SK-N-SH (cell line): ENCODE data around the gene WRAP73.

Source experiments
- CTCF ChIP-seq: fragments of 200-600 bp; sonication (generic); IDR thresholded peaks from 2 replicates; pipeline ENCODE4 v1.6.1; 2017; ENCODE audit warnings: antibody characterized with exemption, mild to moderate bottlenecking, moderate library complexity
- GABPA ChIP-seq: IDR thresholded peaks from 2 replicates; pipeline ENCODE4 v1.4.0; 2012; ENCODE audit warnings: low read depth, mild to moderate bottlenecking
- MAX ChIP-seq: IDR thresholded peaks from 2 replicates; pipeline ENCODE4 v1.4.0; 2012; ENCODE audit warnings: low read depth
- NRF1 ChIP-seq: IDR thresholded peaks from 2 replicates; pipeline ENCODE4 v1.6.1; 2012; ENCODE audit warnings: low read depth, mild to moderate bottlenecking, low read length
- POLR2AphosphoS5 ChIP-seq: IDR thresholded peaks from 2 replicates; pipeline ENCODE4 v1.6.1; 2012; ENCODE audit warnings: low read depth, low read length
- REST ChIP-seq: IDR thresholded peaks from 2 replicates; pipeline ENCODE4 v1.6.1; 2012; ENCODE audit warnings: mild to moderate bottlenecking, low read depth, low read length, moderate library complexity
- SIN3A ChIP-seq: IDR thresholded peaks from 2 replicates; pipeline ENCODE4 v1.6.1; 2012; ENCODE audit warnings: low read depth, mild to moderate bottlenecking, low read length, moderate library complexity, borderline replicate concordance
- SMC3 ChIP-seq: IDR thresholded peaks from 2 replicates; pipeline ENCODE4 v1.6.1; 2012; ENCODE audit warnings: low read depth, low read length, improper control_type of control experiment
- TAF1 ChIP-seq: IDR thresholded peaks from 2 replicates; pipeline ENCODE4 v1.6.1; 2012; ENCODE audit warnings: low read depth, mild to moderate bottlenecking, low read length, moderate library complexity, borderline replicate concordance

GRCh38 chr1:3671371-3672180 is 21.7 kb upstream of the WRAP73 start:
- TF ChIP-seq CTCF (no peak), REST (no peak), SMC3 (no peak), GABPA (no peak), MAX (no peak), NRF1 (no peak), TAF1 (no peak), POLR2AphosphoS5 (no peak), SIN3A (no peak)
